Mesenchymal stem cell (in vitro differentiated cells and primary cell): ENCODE data around the gene SRP68.

Experiments
- DNase-seq: peaks from one replicate; pipeline ENCODE4 v3.0.0-alpha.2; 2013
- H2AFZ ChIP-seq: one replicate; pipeline ENCODE4 v1.6.1; 2013; ENCODE audit warnings: low read depth, mild to moderate bottlenecking, control low read depth, inconsistent platforms, low read length, moderate library complexity
- H2AK5ac ChIP-seq: 2 replicates; pipeline ENCODE4 v1.6.1; 2013; ENCODE audit warnings: low read length, moderate library complexity, mild to moderate bottlenecking, inconsistent platforms; ENCODE audit not compliant: severe bottlenecking
- H2BK120ac ChIP-seq: one replicate; pipeline ENCODE4 v1.6.1; 2013; ENCODE audit warnings: low read depth, mild to moderate bottlenecking, inconsistent platforms, low read length, moderate library complexity
- H2BK12ac ChIP-seq, 2 experiments: one replicate each; pipeline ENCODE4 v1.6.1; 2013; ENCODE audit warnings: inconsistent platforms in 2 of 2, low read length in 2 of 2, mild to moderate bottlenecking in 2 of 2, moderate library complexity in 2 of 2, control low read depth in 1 of 2
- H2BK15ac ChIP-seq: one replicate; pipeline ENCODE4 v1.6.1; 2013; ENCODE audit warnings: mild to moderate bottlenecking, low read depth, inconsistent platforms; ENCODE audit not compliant: poor library complexity, severe bottlenecking
- H2BK5ac ChIP-seq: 2 replicates; pipeline ENCODE4 v1.6.1; 2013; ENCODE audit warnings: low read depth, mild to moderate bottlenecking, low read length, control low read depth, inconsistent platforms; ENCODE audit not compliant: poor library complexity, severe bottlenecking
- H3K14ac ChIP-seq, 2 experiments: one replicate each; pipeline ENCODE4 v1.6.1; 2013; ENCODE audit warnings: inconsistent platforms in 2 of 2, low read length in 2 of 2, control low read depth in 1 of 2, mild to moderate bottlenecking in 1 of 2, moderate library complexity in 1 of 2
- H3K18ac ChIP-seq, 2 experiments: one replicate each; pipeline ENCODE4 v1.6.1; 2013; ENCODE audit warnings: inconsistent platforms in 2 of 2, low read length in 2 of 2, control low read depth in 1 of 2, low read depth in 1 of 2, mild to moderate bottlenecking in 1 of 2
- H3K23ac ChIP-seq, 2 experiments: one replicate each; pipeline ENCODE4 v1.6.1; 2013; ENCODE audit warnings: inconsistent platforms in 2 of 2, low read length in 2 of 2, mild to moderate bottlenecking in 2 of 2, moderate library complexity in 2 of 2, control low read depth in 1 of 2
- H3K27ac ChIP-seq: 2 replicates; pipeline ENCODE4 v1.5.1; 2013; ENCODE audit warnings: mild to moderate bottlenecking, moderate library complexity, low read length, control low read depth, inconsistent platforms; ENCODE audit not compliant: poor library complexity, severe bottlenecking
- H3K27me3 ChIP-seq, 2 experiments: 2 replicates each; pipeline versions ENCODE4 v1.6.1 to v1.7.0; 2013; ENCODE audit warnings: low read length in 2 of 2, mild to moderate bottlenecking in 2 of 2, moderate library complexity in 2 of 2, control low read depth in 1 of 2, inconsistent platforms in 1 of 2; ENCODE audit not compliant: control insufficient read depth in 1 of 2, insufficient read depth in 1 of 2
- H3K36me3 ChIP-seq, 2 experiments: 2 replicates each; pipeline versions ENCODE4 v1.6.1 to v1.7.0; 2013; ENCODE audit warnings: low read length in 2 of 2, control low read depth in 1 of 2, inconsistent platforms in 1 of 2, low read depth in 1 of 2, mild to moderate bottlenecking in 1 of 2; ENCODE audit not compliant: insufficient read depth in 2 of 2, control insufficient read depth in 1 of 2
- H3K4ac ChIP-seq, 2 experiments: one replicate each; pipeline ENCODE4 v1.6.1; 2013; ENCODE audit warnings: inconsistent platforms in 2 of 2, low read length in 2 of 2, mild to moderate bottlenecking in 2 of 2, moderate library complexity in 2 of 2, control low read depth in 1 of 2, low read depth in 1 of 2
- H3K4me1 ChIP-seq: 2 replicates; pipeline ENCODE4 v1.6.1; 2013; ENCODE audit warnings: low read depth, low read length, control low read depth; ENCODE audit not compliant: control insufficient read depth, insufficient read depth
- H3K4me2 ChIP-seq: 2 replicates; pipeline ENCODE4 v1.6.1; 2013; ENCODE audit warnings: low read length, mild to moderate bottlenecking, inconsistent platforms; ENCODE audit not compliant: poor library complexity, severe bottlenecking
- H3K4me3 ChIP-seq, 2 experiments: 2 replicates each; pipeline versions ENCODE4 v1.5.1 to v1.7.0; 2013; ENCODE audit warnings: low read length in 2 of 2, mild to moderate bottlenecking in 2 of 2, control low read depth in 1 of 2, low read depth in 1 of 2; ENCODE audit not compliant: insufficient read depth in 1 of 2
- H3K79me1 ChIP-seq: replicated peaks from 2 replicates; pipeline ENCODE4 v1.6.1; 2013; ENCODE audit warnings: mild to moderate bottlenecking, control low read depth, low read length, inconsistent platforms; ENCODE audit not compliant: poor library complexity, severe bottlenecking
- H3K9ac ChIP-seq: 2 replicates; pipeline ENCODE4 v1.7.0; 2013; ENCODE audit warnings: mild to moderate bottlenecking, low read length, moderate library complexity
- H3K9me3 ChIP-seq: 2 replicates; pipeline ENCODE4 v1.7.0; 2013; ENCODE audit warnings: mild to moderate bottlenecking, low read length; ENCODE audit not compliant: control insufficient read depth
- H4K8ac ChIP-seq: one replicate; pipeline ENCODE4 v1.6.1; 2013; ENCODE audit warnings: inconsistent platforms, mild to moderate bottlenecking, low read length, moderate library complexity
- H4K91ac ChIP-seq: one replicate; pipeline ENCODE4 v1.6.1; 2013; ENCODE audit warnings: mild to moderate bottlenecking, low read length, inconsistent platforms
- WGBS: methylation state at CpG from one replicate; pipeline ENCODE4 v1.1.7; 2013; ENCODE audit warnings: mixed read lengths; 5-methylcytosine and 5-hydroxymethylcytosine counted together

Gene SRP68

DNA sequence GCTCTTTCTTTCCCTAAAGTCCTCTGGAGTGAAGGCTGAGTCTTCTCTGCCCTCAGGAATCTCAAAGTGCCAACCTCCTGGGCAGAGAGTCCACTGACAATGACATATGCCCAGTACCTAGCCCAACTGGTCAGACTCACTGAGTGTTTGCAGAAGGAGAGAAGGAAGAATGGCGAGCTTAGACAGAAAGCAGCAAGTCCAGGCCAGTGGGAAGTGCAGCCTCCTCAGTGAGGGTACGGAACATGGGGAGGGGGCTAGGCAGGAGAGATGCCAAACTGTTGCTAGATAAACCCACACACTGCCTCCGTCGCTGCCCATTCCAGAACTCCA is 30.6 kb upstream of the SRP68 start:
- H4K8ac ChIP-seq: peak overlapping the region; percentile 59
- peak overlapping the region; percentile 54 for H4K91ac ChIP-seq
- peaks cover 25 to 32% of the 10 kb centered on the region in 2 experiments for H3K36me3 ChIP-seq
- peak overlapping the region in 1 of 2 experiments; percentile 22 for H3K14ac ChIP-seq
- H3K27ac ChIP-seq: peak overlapping the region; percentile 71
- H2BK5ac ChIP-seq: no peak overlapping the region
- H3K18ac ChIP-seq: peak overlapping the region; percentile 2 to 70
- peak overlapping the region; percentile 81 to 86 for H3K4me3 ChIP-seq
- peak overlapping the region; percentile 33 for H2AFZ ChIP-seq
- peaks cover 15% of the 10 kb centered on the region for H3K4me1 ChIP-seq
- H3K79me1 ChIP-seq: peaks cover 18% of the 10 kb centered on the region
- no peak overlapping the region for H2BK15ac ChIP-seq
- H3K4ac ChIP-seq: peak overlapping the region; percentile 21 to 59
- H3K9me3 ChIP-seq: no peaks in the 10 kb centered on the region
- H3K27me3 ChIP-seq: no peaks in the 10 kb centered on the region
- H3K4me2 ChIP-seq: peak overlapping the region; percentile 56
- WGBS: 6% methylated on average over 4 of the region's 4 CpGs
- peak overlapping the region; percentile 84 for H3K9ac ChIP-seq
- H2BK12ac ChIP-seq: no peak overlapping the region
- no peak overlapping the region for H2BK120ac ChIP-seq
- peak overlapping the region in 1 of 2 experiments; percentile 47 for H3K23ac ChIP-seq
- H2AK5ac ChIP-seq: no peak overlapping the region
- no peak for DNase-seq

DNA sequence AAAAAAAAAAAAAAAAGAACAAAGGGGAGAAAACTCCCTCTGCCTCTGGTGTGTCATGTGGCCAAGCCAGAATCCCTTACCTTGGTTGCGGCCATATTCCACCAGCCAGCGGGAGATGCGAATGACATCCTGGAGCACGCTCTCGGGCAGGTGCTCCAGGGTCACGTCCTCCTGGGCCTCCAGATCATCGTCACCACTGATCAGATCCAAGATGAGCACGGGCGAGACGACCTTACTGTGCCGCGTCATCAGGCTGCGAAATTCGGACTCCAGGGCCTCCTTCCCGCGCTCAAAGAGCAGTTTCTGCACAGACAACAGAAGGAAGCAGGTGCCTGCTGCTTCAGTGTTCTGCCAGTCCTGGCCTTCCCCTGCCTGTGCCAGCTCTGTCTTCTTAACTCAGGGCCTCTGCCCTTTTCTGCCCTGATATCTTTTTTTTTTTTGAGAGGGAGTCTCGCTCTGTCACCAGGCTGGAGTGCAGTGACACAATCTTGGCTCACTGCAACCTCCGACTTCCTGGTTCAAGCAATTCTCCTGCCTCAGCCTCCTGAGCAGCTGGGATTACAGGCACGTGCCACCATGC is 25.5 kb upstream of the SRP68 start:
- Histone ChIP-seq H3K9ac (no peak overlapping the region), H3K27ac (no peak overlapping the region), H3K14ac (no peak overlapping the region), H3K23ac (no peak overlapping the region), H2BK120ac (no peak overlapping the region), H3K4me1 (peaks cover 11% of the 10 kb centered on the region), H3K4me2 (no peak overlapping the region), H3K9me3 (no peaks in the 10 kb centered on the region), H2AK5ac (no peak overlapping the region), H3K18ac (no peak overlapping the region), H4K8ac (no peak overlapping the region), H3K4ac (no peak overlapping the region), H3K27me3 (no peaks in the 10 kb centered on the region), H3K4me3 (no peak overlapping the region), H2BK15ac (no peak overlapping the region), H2BK12ac (no peak overlapping the region), H2AFZ (no peak overlapping the region), H3K79me1 (peaks cover 34% of the 10 kb centered on the region), H3K36me3 (peaks cover 67 to 73% of the 10 kb centered on the region in 2 experiments), H4K91ac (no peak overlapping the region), H2BK5ac (no peak overlapping the region)
- WGBS: 97% methylated on average over 19 of the region's 19 CpGs
- DNase-seq: no peak

DNA sequence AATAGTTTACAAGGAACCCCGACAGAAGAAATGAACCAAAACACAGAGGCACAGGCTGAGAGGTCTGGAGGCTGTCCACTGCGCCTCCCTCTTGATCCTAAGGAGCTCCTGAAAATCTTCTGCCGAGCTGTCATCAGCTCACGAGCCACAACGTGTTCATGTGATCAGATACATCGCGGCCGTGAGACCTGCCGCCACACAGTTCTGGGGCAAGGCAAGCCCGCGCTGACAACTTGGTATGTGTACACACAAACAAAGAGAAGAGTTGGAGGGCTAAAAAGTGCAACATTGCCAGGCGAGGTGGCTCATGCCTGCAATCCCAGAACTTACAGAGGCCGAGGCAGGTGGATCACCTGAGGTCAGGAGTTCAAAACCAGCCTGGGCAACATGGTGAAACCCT is 23.6 kb upstream of the SRP68 start:
- Histone ChIP-seq H3K9me3 (no peaks in the 10 kb centered on the region), H2BK5ac (no peak overlapping the region), H4K8ac (no peak overlapping the region), H3K18ac (no peak overlapping the region), H3K14ac (no peak overlapping the region), H3K27me3 (no peaks in the 10 kb centered on the region), H2AFZ (no peak overlapping the region), H3K4ac (no peak overlapping the region), H3K36me3 (peaks cover 76 to 79% of the 10 kb centered on the region in 2 experiments), H4K91ac (no peak overlapping the region), H3K4me1 (peaks cover 2% of the 10 kb centered on the region), H3K4me2 (no peak overlapping the region), H2BK12ac (no peak overlapping the region), H3K79me1 (peaks cover 41% of the 10 kb centered on the region), H2AK5ac (no peak overlapping the region), H2BK15ac (no peak overlapping the region), H3K27ac (no peak overlapping the region), H3K23ac (peak overlapping the region in 1 of 2 experiments; percentile 51), H3K4me3 (no peak overlapping the region), H2BK120ac (no peak overlapping the region), H3K9ac (no peak overlapping the region)
- DNase-seq: no peak
- 97% methylated on average over 13 of the region's 13 CpGs for WGBS

DNA sequence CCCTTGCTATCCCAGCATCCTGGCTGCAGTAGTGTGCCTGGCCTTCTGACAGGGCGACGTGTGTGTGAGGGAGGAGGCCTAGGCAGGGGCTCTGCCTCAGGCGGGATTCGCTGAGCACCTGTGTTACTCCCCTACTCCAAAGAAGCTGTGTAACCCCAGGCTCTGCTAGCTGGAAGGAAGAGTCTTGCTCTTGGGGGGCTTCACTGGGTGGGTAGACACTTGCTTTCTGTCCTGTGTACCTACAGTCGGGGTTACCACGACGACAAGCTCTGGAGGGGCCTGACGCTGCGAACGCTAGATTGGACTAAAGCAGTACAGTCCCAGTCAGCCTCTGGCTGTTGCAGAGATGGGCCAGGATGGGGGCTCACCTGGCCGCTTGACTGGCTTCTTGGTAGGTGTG is 21.7 kb upstream of the SRP68 start:
- H3K4me2 ChIP-seq: no peak overlapping the region
- H2BK5ac ChIP-seq: no peak overlapping the region
- peaks cover 2% of the 10 kb centered on the region for H3K4me1 ChIP-seq
- no peaks in the 10 kb centered on the region for H3K27me3 ChIP-seq
- H2AFZ ChIP-seq: no peak overlapping the region
- H4K91ac ChIP-seq: no peak overlapping the region
- H2AK5ac ChIP-seq: no peak overlapping the region
- no peak overlapping the region for H3K18ac ChIP-seq
- DNase-seq: no peak
- H3K79me1 ChIP-seq: peaks cover 50% of the 10 kb centered on the region
- no peaks in the 10 kb centered on the region for H3K9me3 ChIP-seq
- H3K4me3 ChIP-seq: no peak overlapping the region
- no peak overlapping the region for H3K27ac ChIP-seq
- H4K8ac ChIP-seq: no peak overlapping the region
- H3K9ac ChIP-seq: no peak overlapping the region
- 98% methylated on average over 11 of the region's 11 CpGs for WGBS
- H3K36me3 ChIP-seq: peaks cover 81 to 82% of the 10 kb centered on the region in 2 experiments
- H2BK12ac ChIP-seq: no peak overlapping the region
- no peak overlapping the region for H3K23ac ChIP-seq
- no peak overlapping the region for H3K4ac ChIP-seq
- H3K14ac ChIP-seq: no peak overlapping the region
- H2BK15ac ChIP-seq: no peak overlapping the region
- no peak overlapping the region for H2BK120ac ChIP-seq
